WERI-Rb-1 (cell line): ENCODE measurements around the gene UBAC1.

Experiments
- DNase-seq: peaks from one replicate; pipeline ENCODE4 v3.0.0-alpha.2; 2020
- H3K27ac ChIP-seq: fragments of 250-450 bp; sonication (Bioruptor Pico); 2 replicates; pipeline ENCODE4 v1.5.1; 2020; ENCODE audit warnings: mild to moderate bottlenecking, moderate library complexity
- H3K27me3 ChIP-seq: fragments of 250-450 bp; sonication (Bioruptor Pico); 2 replicates; pipeline ENCODE4 v1.5.1; 2021; ENCODE audit warnings: mild to moderate bottlenecking, low read depth, moderate library complexity; ENCODE audit not compliant: insufficient read depth, severe bottlenecking
- H3K36me3 ChIP-seq: fragments of 250-450 bp; sonication (Bioruptor Pico); 2 replicates; pipeline ENCODE4 v1.5.1; 2020; ENCODE audit warnings: mild to moderate bottlenecking, moderate library complexity
- H3K4me3 ChIP-seq: 2 replicates; pipeline ENCODE4 v1.5.1; 2011; ENCODE audit warnings: low read depth, mild to moderate bottlenecking, control low read depth, low read length
- H3K9me3 ChIP-seq: fragments of 250-450 bp; sonication (Bioruptor Pico); 2 replicates; pipeline ENCODE4 v1.5.1; 2021; ENCODE audit warnings: mild to moderate bottlenecking, moderate library complexity; ENCODE audit not compliant: severe bottlenecking
- TF ChIP-seq, protein P1 (sequence below): IDR thresholded peaks from 2 replicates; pipeline ENCODE4 v1.5.1; 2011; ENCODE audit warnings: low read depth, mild to moderate bottlenecking, control low read depth, inconsistent platforms, low read length

The UBAC1 gene

DNA sequence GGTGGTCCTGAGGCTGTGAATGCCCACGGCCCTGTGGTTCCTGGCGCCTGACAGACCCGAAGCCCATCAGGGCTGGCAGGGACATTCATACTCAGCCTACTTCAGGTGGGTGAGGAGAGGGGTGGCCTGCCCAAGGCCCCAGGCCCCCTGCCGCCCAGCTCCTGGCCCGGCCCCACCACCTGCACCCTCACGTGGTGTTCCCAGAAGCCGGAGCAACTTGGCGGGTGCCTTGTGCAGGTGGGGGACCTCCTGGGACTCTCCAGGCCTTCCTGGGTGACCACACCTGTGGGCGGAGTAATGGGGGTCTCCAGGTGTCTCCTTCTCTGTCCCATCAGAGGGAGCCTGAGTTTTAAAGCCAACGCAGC lies 36.8 kb upstream of the UBAC1 start:
- Histone ChIP-seq H3K36me3 (no peaks in the 10 kb centered on the region), H3K27ac (no peak overlapping the region), H3K4me3 (no peak overlapping the region), H3K9me3 (no peaks in the 10 kb centered on the region), H3K27me3 (no peaks in the 10 kb centered on the region)
- no peak for DNase-seq
- TF ChIP-seq, protein P1, sequence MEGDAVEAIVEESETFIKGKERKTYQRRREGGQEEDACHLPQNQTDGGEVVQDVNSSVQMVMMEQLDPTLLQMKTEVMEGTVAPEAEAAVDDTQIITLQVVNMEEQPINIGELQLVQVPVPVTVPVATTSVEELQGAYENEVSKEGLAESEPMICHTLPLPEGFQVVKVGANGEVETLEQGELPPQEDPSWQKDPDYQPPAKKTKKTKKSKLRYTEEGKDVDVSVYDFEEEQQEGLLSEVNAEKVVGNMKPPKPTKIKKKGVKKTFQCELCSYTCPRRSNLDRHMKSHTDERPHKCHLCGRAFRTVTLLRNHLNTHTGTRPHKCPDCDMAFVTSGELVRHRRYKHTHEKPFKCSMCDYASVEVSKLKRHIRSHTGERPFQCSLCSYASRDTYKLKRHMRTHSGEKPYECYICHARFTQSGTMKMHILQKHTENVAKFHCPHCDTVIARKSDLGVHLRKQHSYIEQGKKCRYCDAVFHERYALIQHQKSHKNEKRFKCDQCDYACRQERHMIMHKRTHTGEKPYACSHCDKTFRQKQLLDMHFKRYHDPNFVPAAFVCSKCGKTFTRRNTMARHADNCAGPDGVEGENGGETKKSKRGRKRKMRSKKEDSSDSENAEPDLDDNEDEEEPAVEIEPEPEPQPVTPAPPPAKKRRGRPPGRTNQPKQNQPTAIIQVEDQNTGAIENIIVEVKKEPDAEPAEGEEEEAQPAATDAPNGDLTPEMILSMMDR = no peak

GRCh38 chr9:135997090-135998015 lies 36.2 kb upstream of the UBAC1 start:
- TF ChIP-seq, protein P1 = no peak
- Histone ChIP-seq H3K27ac (no peak overlapping the region), H3K27me3 (no peaks in the 10 kb centered on the region), H3K36me3 (no peaks in the 10 kb centered on the region), H3K9me3 (no peaks in the 10 kb centered on the region), H3K4me3 (no peak overlapping the region)
- no peak for DNase-seq

GRCh38 chr9:135995816-135996215 lies 34.6 kb upstream of the UBAC1 start:
- Histone ChIP-seq H3K27me3 (no peaks in the 10 kb centered on the region), H3K4me3 (no peak overlapping the region), H3K9me3 (no peaks in the 10 kb centered on the region), H3K36me3 (no peaks in the 10 kb centered on the region), H3K27ac (no peak overlapping the region)
- TF ChIP-seq, protein P1 = no peak
- no peak for DNase-seq

- DNase-seq = no peak
- H3K27me3 ChIP-seq = no peaks in the 10 kb centered on the region
- no peaks in the 10 kb centered on the region for H3K36me3 ChIP-seq
- H3K4me3 ChIP-seq = no peak overlapping the region
- no peaks in the 10 kb centered on the region for H3K9me3 ChIP-seq
- peak overlapping the region; percentile 98 for H3K27ac ChIP-seq
- TF ChIP-seq, protein P1 = no peak
Observed at GRCh38 chr9:135994501-135995192, 33.5 kb upstream of the UBAC1 start.

GRCh38 chr9:135993765-135994500 lies 32.8 kb upstream of the UBAC1 start:
- Histone ChIP-seq H3K27ac (peak overlapping the region; percentile 98), H3K27me3 (no peaks in the 10 kb centered on the region), H3K4me3 (peak overlapping the region; percentile 54; the same call in 1 of the 2 replicates), H3K36me3 (no peaks in the 10 kb centered on the region), H3K9me3 (no peaks in the 10 kb centered on the region)
- TF ChIP-seq, protein P1 = no peak
- no peak for DNase-seq
